Panc1 (cell line): ENCODE results near the gene CCDC110.

ENCODE experiments used
- CTCF ChIP-seq: fragments of 450-650 bp; IDR thresholded peaks from 2 replicates; pipeline ENCODE4 v1.5.1; 2017; ENCODE audit warnings: mild to moderate bottlenecking
- POLR2AphosphoS5 ChIP-seq: IDR thresholded peaks from 2 replicates; pipeline ENCODE4 v1.6.1; 2012; ENCODE audit warnings: mild to moderate bottlenecking, low read depth, low read length, moderate library complexity
- REST ChIP-seq, 2 experiments: IDR thresholded peaks; 2 replicates each; pipeline ENCODE4 v1.6.1; 2011 to 2012; ENCODE audit warnings: low read depth in 2 of 2, control low read depth in 1 of 2, low read length in 1 of 2, mild to moderate bottlenecking in 1 of 2, moderate library complexity in 1 of 2; ENCODE audit not compliant: insufficient read depth in 1 of 2
- SIN3A ChIP-seq: IDR thresholded peaks from 2 replicates; pipeline ENCODE4 v1.6.1; 2012; ENCODE audit warnings: low read depth, mild to moderate bottlenecking, low read length, moderate library complexity, borderline replicate concordance; ENCODE audit not compliant: insufficient read depth
- TCF7L2 ChIP-seq: IDR thresholded peaks from 2 replicates; pipeline ENCODE4 v1.6.1; 2011; ENCODE audit warnings: mild to moderate bottlenecking, low read depth, low read length, inconsistent platforms

GRCh38 chr4:185467101-185467500 is 4.4 kb downstream of the CCDC110 start:
- TF ChIP-seq CTCF (no peak), POLR2AphosphoS5 (no peak), SIN3A (no peak), REST (IDR thresholded peaks at IDR 0.05; ENCODE audit: insufficient read depth in 1 of 2, low read depth in 2 of 2, low read length in 1 of 2) (no peak), TCF7L2 (no peak)
